PC-3 (cell line): Measurements from ENCODE around the gene FBXO9.

Experiments used
- EZH2 ChIP-seq: fragments of 300-600 bp; sonication (generic); IDR thresholded peaks from one replicate; pipeline ENCODE4 v1.6.1; 2017; ENCODE audit warnings: antibody characterized with exemption, mild to moderate bottlenecking, low read length; ENCODE audit not compliant: unreplicated experiment
- EZH2phosphoT487 ChIP-seq: fragments of 300-600 bp; sonication (generic); IDR thresholded peaks from 2 replicates; pipeline ENCODE4 v1.6.1; 2018; ENCODE audit warnings: mild to moderate bottlenecking, antibody characterized with exemption, low read length, borderline replicate concordance
- TF ChIP-seq, protein P1 (sequence below): fragments of 300-600 bp; sonication (generic); conservative IDR thresholded peaks from 2 replicates; pipeline ENCODE4 v1.5.1; 2017; ENCODE audit warnings: antibody characterized with exemption, low read depth, mild to moderate bottlenecking, low read length

DNA sequence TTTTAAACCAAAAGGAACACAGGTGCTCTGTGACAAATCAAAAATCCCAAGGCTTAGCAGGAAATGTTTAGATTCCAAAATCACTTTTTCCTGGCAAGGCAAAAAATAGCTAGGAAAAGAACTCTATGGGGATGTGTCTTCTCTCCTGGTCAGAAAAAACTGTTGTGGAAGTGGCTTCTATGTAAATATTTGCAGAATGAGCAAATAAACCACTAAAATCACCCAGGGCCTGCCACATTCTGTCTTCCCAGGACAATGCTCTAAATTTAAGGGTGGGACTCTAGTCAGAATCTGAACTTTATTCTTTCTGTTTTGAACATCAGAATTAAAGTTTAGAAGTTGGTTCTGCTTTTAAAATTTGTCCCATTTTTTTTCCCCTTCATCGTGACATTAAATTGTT lies 54.1 kb downstream of the FBXO9 start:
- TF ChIP-seq, protein P1, sequence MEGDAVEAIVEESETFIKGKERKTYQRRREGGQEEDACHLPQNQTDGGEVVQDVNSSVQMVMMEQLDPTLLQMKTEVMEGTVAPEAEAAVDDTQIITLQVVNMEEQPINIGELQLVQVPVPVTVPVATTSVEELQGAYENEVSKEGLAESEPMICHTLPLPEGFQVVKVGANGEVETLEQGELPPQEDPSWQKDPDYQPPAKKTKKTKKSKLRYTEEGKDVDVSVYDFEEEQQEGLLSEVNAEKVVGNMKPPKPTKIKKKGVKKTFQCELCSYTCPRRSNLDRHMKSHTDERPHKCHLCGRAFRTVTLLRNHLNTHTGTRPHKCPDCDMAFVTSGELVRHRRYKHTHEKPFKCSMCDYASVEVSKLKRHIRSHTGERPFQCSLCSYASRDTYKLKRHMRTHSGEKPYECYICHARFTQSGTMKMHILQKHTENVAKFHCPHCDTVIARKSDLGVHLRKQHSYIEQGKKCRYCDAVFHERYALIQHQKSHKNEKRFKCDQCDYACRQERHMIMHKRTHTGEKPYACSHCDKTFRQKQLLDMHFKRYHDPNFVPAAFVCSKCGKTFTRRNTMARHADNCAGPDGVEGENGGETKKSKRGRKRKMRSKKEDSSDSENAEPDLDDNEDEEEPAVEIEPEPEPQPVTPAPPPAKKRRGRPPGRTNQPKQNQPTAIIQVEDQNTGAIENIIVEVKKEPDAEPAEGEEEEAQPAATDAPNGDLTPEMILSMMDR: no peak
- no peak for TF ChIP-seq EZH2
- no peak for TF ChIP-seq EZH2phosphoT487
